ENCODE measurements around the gene ZFC3H1. TPM values are rescaled to one million over a fixed set of nuclear protein-coding genes. Genes with fewer than 3 reads are reported as not detected.

The ZFC3H1 gene
- total RNA-seq, 2 experiments from 2014 or later: 55.8 to 66.7 TPM

DNA sequence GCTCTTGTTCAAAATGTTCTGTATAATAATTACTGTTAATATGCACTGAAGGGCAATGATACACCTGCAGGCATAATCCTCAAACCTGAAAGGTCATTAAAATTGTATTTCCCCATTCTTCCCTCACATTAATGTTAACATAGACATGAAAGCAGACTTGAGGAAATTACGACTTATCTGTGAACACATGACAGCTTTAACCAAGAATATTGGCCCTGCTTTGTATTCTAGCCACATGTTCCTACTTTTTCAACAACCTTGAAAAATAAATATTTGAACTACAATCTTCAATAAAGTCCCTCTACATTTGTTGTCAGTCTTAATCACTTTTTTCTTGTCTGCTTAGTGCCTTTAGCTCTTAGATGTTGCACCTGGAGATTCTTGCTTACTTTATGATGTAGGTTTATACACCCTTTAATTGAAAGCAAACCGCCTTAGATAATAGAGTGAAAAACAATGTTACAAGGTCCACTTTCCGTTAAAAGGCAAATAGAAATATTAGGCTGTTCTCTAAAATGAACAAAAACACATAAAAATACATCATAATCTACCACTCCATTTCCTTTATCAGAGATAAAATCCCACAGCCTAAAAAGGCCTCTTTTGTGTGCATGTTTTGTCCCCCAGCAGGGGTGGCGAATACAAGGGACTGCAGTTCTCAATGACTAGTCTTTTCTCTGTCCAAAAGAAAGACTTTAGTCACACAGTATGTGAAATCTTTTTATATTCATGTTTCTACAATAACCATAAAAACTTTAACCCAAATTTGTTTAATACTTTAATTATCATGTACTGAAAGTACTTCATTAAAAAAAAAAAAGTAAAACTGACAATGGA is 55.9 kb downstream of the ZFC3H1 start:
- ChIA-PET POLR2A (interaction anchor here (1.1 kb wide), 1 partner anchor 55 kb away, joined by 3 read pairs; no protein-coding TSS in a partner anchor), CTCF (interaction anchor here (1.0 to 1.2 kb wide), 2 partner anchors 9 to 56 kb away, joined by 3 read pairs; partner anchors contain the start of gene THAP2)
- peaks cover 19% of the 10 kb centered on the region for H3K4me1 Mint-ChIP-seq
- no peak overlapping the region for H3K27ac Mint-ChIP-seq
- peaks cover 68% of the 10 kb centered on the region for H3K36me3 Mint-ChIP-seq (ENCODE audit: low read depth)
- DNase-seq: no peak
- no peaks in the 10 kb centered on the region for H3K9me3 Mint-ChIP-seq
- H3K27me3 Mint-ChIP-seq: no peaks in the 10 kb centered on the region
- H3K4me3 Mint-ChIP-seq: no peak overlapping the region

DNA sequence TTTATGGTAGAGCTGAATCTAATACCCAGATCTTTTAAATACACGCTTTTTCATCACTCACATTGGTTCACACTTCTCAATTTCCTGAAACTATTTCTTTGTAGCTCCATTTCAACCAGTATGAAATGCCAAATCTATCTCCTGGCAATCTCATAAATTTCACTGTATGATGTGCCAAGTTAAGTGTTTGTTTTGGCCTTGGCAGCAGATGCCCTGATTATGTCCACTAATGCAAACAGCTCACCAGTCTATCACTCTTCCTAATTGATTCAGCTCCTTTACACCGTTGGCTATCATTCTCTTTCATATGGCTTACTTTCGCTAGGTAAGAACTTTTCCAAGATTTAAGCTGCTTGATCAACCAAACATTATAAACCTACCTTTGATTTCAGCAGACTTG is 58.6 kb downstream of the ZFC3H1 start:
- DNase-seq: no peak
- Mint-ChIP-seq H3K4me3 (no peak overlapping the region), H3K9me3 (no peaks in the 10 kb centered on the region), H3K27me3 (peaks cover 6% of the 10 kb centered on the region), H3K36me3 (ENCODE audit: low read depth) (peaks cover 45% of the 10 kb centered on the region), H3K4me1 (peaks cover 3% of the 10 kb centered on the region), H3K27ac (no peak overlapping the region)
- POLR2A ChIA-PET: no interaction called here
- CTCF ChIA-PET: no interaction called here

DNA sequence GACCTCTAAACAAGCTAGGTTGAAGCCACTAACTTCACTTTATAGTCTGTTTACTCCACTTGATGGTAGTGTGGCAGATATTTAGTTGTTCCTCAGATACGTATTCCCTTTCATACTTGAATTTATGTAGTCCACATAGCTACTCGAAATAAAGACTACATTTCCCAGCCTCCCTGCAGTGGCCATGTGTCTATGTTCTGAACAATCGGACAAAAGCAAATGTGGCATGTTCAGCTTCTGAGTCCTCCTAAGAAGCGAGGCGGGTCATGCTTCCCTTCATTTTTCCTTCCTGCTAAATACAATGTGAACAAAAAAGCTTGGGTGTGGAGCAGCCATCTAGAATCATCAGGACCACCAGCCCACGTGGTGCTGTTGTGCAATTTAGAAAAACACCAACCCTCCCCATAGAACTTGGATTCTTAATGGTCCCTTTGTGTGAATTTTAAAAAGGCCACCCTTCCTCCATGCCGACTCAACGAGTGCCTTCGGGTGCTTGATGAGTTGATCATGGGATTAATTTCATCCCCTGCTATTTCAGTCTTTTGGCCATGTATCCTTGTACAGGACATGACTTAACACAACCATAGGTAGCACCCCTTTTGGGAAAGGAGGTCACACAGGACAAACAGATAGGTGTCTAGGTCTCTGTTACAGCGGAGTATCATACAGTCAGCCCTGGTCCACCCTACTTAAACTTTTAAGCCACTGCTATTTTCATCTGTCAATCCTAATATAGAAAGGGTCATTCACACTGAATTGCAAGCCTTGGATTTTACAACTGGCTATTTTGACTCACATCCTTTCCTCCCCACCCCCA is 60.7 kb downstream of the ZFC3H1 start:
- H3K27ac Mint-ChIP-seq: no peak overlapping the region
- DNase-seq: no peak
- H3K36me3 Mint-ChIP-seq (ENCODE audit: low read depth): peaks cover 30% of the 10 kb centered on the region
- H3K9me3 Mint-ChIP-seq: peaks cover 6% of the 10 kb centered on the region
- no peaks in the 10 kb centered on the region for H3K4me1 Mint-ChIP-seq
- H3K27me3 Mint-ChIP-seq: peaks cover 17% of the 10 kb centered on the region
- POLR2A ChIA-PET: no interaction called here
- CTCF ChIA-PET: no interaction called here
- no peak overlapping the region for H3K4me3 Mint-ChIP-seq

DNA sequence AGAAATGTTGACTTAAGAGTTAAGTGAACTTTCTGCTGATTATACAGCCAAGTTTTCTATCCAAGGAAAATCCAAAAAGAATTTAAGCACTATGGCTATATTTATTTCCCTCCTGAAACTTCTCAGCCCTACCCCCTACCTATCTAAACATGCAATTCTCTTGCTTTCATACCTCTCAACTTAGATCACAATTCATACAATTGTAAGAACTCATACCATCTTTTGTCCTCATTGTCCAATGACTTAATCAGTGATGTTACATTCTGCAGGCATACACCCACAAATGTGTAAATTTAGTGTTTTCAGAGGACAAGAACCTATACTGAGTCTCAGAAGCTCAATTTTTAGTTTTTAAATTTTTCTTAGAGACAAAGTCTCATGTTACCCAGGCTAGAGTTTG is 62.1 kb downstream of the ZFC3H1 start:
- Mint-ChIP-seq H3K9me3 (peaks cover 6% of the 10 kb centered on the region), H3K4me1 (no peaks in the 10 kb centered on the region), H3K27me3 (peaks cover 21% of the 10 kb centered on the region), H3K4me3 (no peak overlapping the region), H3K36me3 (ENCODE audit: low read depth) (peaks cover 16% of the 10 kb centered on the region), H3K27ac (no peak overlapping the region)
- CTCF ChIA-PET: no interaction called here
- POLR2A ChIA-PET: no interaction called here
- no peak for DNase-seq

DNA sequence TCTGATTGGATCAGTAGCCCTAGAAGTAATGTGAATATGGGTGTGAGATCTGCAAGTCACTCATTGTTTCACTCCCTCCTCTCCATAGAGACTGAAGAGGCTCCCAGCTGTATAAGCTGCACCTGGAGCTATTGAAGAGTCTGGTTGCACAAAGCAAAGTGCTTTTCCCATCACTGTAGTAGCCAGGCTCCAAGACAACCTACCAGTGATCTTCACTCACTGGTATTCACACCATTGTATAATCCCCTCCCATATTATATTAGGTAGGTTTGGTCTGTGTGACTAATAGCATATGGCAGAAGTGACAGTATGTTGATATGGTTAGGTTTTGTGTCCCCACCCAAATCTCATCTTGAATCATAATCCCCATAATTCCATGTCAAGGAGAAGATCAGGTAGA is 64.4 kb downstream of the ZFC3H1 start:
- no peak overlapping the region for H3K27ac Mint-ChIP-seq
- peaks cover 23% of the 10 kb centered on the region for H3K27me3 Mint-ChIP-seq
- ChIA-PET CTCF (interaction anchor here (1.1 kb wide), 1 partner anchor 8 kb away, joined by 3 read pairs; no protein-coding TSS in a partner anchor), POLR2A (no interaction called here)
- no peaks in the 10 kb centered on the region for H3K36me3 Mint-ChIP-seq (ENCODE audit: low read depth)
- H3K4me3 Mint-ChIP-seq: no peak overlapping the region
- no peaks in the 10 kb centered on the region for H3K4me1 Mint-ChIP-seq
- no peak for DNase-seq
- peaks cover 6% of the 10 kb centered on the region for H3K9me3 Mint-ChIP-seq

DNA sequence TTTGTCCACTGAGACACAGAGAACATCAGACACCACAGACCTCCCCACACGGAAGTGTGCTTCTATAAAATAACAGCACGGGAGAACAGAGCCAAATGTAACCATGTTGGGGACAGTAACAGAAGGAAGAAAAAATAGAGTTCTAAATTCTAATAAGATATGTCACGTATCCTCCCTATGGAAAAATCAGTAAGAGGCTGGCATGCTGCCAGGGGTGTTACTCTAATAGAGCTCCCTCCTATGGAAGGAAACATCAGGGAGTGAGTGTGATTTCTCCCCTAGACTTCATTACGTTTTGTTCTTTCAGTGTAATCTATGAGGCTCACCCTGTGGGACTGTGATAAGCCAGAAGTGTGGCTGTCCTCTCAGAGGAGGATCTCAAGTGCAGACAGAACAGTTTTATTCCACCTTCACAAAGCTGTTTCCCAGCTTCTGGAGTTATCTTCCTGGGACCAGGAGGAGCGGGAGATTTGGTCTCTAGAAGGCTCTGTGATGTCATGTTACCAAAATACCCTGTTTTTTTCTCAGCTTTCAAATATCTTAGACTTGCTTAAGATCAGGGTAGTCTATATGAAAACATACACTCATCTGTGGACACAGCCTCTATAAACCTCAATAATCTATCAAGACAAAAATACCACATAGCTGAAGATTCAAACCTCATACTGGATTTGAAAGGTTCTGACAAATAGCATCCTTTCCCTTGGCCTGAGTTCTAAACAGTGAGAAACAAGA is 69.3 kb downstream of the ZFC3H1 start:
- Mint-ChIP-seq H3K27me3 (peaks cover 19% of the 10 kb centered on the region), H3K27ac (no peak overlapping the region), H3K36me3 (ENCODE audit: low read depth) (no peaks in the 10 kb centered on the region), H3K9me3 (peaks cover under 1% of the 10 kb centered on the region), H3K4me3 (no peak overlapping the region), H3K4me1 (no peaks in the 10 kb centered on the region)
- POLR2A ChIA-PET: no interaction called here
- DNase-seq: no peak
- CTCF ChIA-PET: interaction anchor here (0.8 kb wide), 1 partner anchor 39 kb away, joined by 3 read pairs; no protein-coding TSS in a partner anchor

DNA sequence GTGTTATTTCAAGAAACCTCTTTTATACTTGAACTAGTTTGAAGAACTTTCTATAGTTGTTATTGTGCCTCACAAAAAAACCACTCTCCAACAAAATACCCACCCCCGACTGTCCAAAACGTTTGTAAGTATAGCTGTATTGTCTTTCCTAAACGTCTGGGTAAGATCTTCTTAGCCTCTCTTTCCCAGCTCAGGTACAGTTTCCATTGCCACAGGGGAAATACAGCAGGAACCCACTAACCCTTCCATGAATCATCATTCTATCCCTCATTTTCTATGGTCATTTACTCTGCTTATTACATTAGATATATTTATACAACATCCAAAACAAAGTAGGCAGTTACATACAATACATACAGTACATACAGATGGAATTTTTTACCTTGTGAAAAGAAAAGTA is 70.8 kb downstream of the ZFC3H1 start:
- no peak overlapping the region for H3K4me3 Mint-ChIP-seq
- no peak overlapping the region for H3K27ac Mint-ChIP-seq
- H3K4me1 Mint-ChIP-seq: no peaks in the 10 kb centered on the region
- H3K36me3 Mint-ChIP-seq (ENCODE audit: low read depth): no peaks in the 10 kb centered on the region
- no peaks in the 10 kb centered on the region for H3K9me3 Mint-ChIP-seq
- peaks cover 14% of the 10 kb centered on the region for H3K27me3 Mint-ChIP-seq
- DNase-seq: no peak
- ChIA-PET CTCF (interaction anchor here (0.6 to 0.7 kb wide), 2 partner anchors 111 to 275 kb away, joined by 3 to 4 read pairs; no protein-coding TSS in a partner anchor), POLR2A (interaction anchor here (0.6 kb wide), 1 partner anchor 351 kb away, joined by 3 read pairs; no protein-coding TSS in a partner anchor)

DNA sequence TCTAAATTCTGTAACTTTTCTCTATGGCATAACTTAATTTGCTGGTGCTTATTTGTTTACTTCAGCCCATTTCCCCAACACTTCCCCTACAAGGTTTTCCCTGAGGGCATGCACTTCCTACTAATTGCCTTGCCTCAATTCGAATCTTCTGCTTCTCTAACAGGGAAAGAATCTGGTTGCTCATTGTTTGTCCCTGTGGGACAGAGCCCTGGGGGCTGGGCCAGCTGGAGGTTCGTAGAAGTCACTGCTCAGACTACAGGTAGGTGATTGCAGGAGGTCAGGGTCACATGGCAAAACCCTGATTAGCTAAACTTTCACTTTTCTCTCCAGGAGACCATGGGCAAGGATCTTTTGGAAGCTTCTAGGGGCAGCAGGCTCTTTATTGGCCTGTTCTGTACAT is 72.0 kb downstream of the ZFC3H1 start:
- no peak overlapping the region for H3K4me3 Mint-ChIP-seq
- CTCF ChIA-PET: no interaction called here
- no peaks in the 10 kb centered on the region for H3K36me3 Mint-ChIP-seq (ENCODE audit: low read depth)
- H3K27me3 Mint-ChIP-seq: peaks cover 12% of the 10 kb centered on the region
- H3K27ac Mint-ChIP-seq: no peak overlapping the region
- POLR2A ChIA-PET: no interaction called here
- DNase-seq: no peak
- H3K9me3 Mint-ChIP-seq: no peaks in the 10 kb centered on the region
- no peaks in the 10 kb centered on the region for H3K4me1 Mint-ChIP-seq

DNA sequence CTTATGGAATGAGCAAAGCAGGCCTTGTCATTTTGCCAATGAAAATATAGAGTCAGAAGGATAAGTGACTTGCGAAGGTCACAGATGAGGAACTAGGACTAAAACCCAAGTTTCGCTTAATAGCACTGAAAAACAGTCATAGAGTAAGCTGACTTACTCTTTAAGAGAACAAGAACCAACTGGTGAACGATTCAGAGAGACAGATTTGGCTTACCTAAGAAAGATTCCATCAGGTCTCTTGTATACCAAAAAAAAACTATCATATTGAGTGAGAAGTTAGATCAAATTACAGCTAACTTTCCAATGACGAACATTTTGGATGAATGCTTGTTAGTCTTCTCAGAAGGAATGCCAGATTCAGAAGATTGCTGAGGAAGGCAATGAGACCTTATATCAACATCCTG is 74.2 kb downstream of the ZFC3H1 start:
- no peak for DNase-seq
- H3K4me1 Mint-ChIP-seq: no peaks in the 10 kb centered on the region
- ChIA-PET POLR2A (no interaction called here), CTCF (no interaction called here)
- no peaks in the 10 kb centered on the region for H3K9me3 Mint-ChIP-seq
- peaks cover 11% of the 10 kb centered on the region for H3K27me3 Mint-ChIP-seq
- H3K36me3 Mint-ChIP-seq (ENCODE audit: low read depth): no peaks in the 10 kb centered on the region
- no peak overlapping the region for H3K4me3 Mint-ChIP-seq
- no peak overlapping the region for H3K27ac Mint-ChIP-seq

DNA sequence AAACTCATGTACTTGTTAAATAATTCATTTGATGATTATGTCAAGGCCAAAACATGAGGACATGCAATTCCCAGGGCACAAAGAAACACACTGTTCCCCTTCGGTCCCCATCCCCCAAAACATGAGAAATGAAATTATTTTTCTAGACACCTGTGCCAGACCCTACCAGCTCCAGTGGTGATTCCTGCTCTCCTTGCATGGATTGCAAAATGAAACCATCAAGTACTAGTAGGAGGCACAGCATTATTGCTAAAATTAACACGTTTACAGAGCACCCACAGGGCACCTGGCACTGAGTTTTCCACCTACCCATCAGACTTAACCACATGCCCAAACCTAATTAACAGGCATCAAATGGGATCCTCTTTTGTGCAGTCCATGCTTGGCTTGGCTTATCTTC is 76.6 kb downstream of the ZFC3H1 start:
- no peak for DNase-seq
- no peaks in the 10 kb centered on the region for H3K36me3 Mint-ChIP-seq (ENCODE audit: low read depth)
- no peak overlapping the region for H3K4me3 Mint-ChIP-seq
- H3K9me3 Mint-ChIP-seq: no peaks in the 10 kb centered on the region
- no peaks in the 10 kb centered on the region for H3K4me1 Mint-ChIP-seq
- H3K27me3 Mint-ChIP-seq: peaks cover 5% of the 10 kb centered on the region
- ChIA-PET CTCF (no interaction called here), POLR2A (interaction anchor here (0.6 kb wide), 1 partner anchor 60 kb away, joined by 3 read pairs; no protein-coding TSS in a partner anchor)
- no peak overlapping the region for H3K27ac Mint-ChIP-seq

DNA sequence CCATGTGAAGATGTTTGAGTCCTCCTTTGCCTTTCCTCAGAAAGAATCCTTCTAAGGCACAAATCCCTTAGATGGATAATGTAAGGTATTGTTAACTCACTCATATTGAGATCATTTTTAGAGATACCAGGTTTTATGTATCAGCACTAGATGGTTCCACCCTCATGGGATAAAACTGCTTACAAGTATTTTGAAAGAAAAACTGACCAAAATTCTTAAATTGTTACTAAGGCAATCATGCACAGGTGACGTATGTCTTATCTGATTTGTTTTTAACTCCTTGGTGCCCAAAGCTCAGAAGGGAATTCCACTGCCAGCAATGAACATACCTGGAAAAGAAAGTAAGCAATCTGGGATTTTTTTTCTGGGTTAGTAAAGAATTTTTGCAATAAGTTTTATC is 78.4 kb downstream of the ZFC3H1 start:
- Mint-ChIP-seq H3K36me3 (ENCODE audit: low read depth) (no peaks in the 10 kb centered on the region), H3K4me3 (no peak overlapping the region), H3K27ac (no peak overlapping the region), H3K9me3 (no peaks in the 10 kb centered on the region), H3K4me1 (no peaks in the 10 kb centered on the region), H3K27me3 (peaks cover 5% of the 10 kb centered on the region)
- DNase-seq: no peak
- CTCF ChIA-PET: no interaction called here
- POLR2A ChIA-PET: no interaction called here

DNA sequence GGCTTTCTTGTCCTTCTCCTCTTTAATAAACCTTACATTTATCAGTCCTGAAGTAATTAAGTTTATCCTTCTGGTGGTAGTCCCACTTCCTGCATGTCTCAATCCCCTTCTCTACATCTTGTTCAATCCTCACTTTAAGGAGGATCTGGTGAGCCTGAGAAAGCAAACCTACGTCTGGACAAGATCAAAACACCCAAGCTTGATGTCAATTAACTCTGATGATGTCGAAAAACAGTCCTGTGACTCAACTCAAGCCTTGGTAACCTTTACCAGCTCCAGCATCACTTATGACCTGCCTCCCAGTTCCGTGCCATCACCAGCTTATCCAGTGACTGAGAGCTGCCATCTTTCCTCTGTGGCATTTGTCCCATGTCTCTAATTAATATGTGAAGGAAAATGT is 79.3 kb downstream of the ZFC3H1 start:
- Mint-ChIP-seq H3K4me1 (no peaks in the 10 kb centered on the region), H3K36me3 (ENCODE audit: low read depth) (no peaks in the 10 kb centered on the region)

DNA sequence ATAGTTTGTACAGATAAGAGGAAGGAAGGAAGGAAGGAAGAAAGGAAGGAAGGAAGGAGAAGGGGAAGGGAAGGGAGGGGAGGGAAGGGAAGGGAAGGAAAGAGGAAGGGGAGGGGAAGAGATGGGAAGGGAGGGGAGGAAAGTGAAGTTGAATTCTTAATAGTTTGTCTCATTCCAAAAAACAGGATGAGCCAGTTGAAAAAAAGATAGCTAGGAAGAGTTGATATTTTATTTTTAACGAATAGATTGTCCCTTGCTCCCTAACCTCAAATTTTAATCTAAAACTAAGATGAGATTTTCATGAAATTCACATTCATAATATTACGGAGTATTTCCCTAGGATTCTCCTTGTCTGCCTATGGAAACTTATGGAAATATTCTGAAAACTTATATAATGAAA is 80.7 kb downstream of the ZFC3H1 start:
- DNase-seq: no peak
- H3K4me1 Mint-ChIP-seq: no peaks in the 10 kb centered on the region
- peaks cover 6% of the 10 kb centered on the region for H3K27me3 Mint-ChIP-seq
- no peak overlapping the region for H3K4me3 Mint-ChIP-seq
- CTCF ChIA-PET: no interaction called here
- H3K36me3 Mint-ChIP-seq (ENCODE audit: low read depth): no peaks in the 10 kb centered on the region
- POLR2A ChIA-PET: no interaction called here
- H3K9me3 Mint-ChIP-seq: no peaks in the 10 kb centered on the region
- no peak overlapping the region for H3K27ac Mint-ChIP-seq

More for the DNA sequence above, 79.3 kb downstream of the ZFC3H1 start:
- ChIA-PET POLR2A (no interaction called here), CTCF (interaction anchor here (0.6 kb wide), 1 partner anchor 116 kb away, joined by 3 read pairs; no protein-coding TSS in a partner anchor)
- H3K27me3 Mint-ChIP-seq: peaks cover 3% of the 10 kb centered on the region
- no peak for DNase-seq
- H3K4me3 Mint-ChIP-seq: no peak overlapping the region
- H3K9me3 Mint-ChIP-seq: no peaks in the 10 kb centered on the region
- H3K27ac Mint-ChIP-seq: no peak overlapping the region
